Esophagus (tissue), 2 donors: Measurements from ENCODE around the gene CEMIP. TPM values are rescaled to one million over a fixed set of nuclear protein-coding genes. Genes with fewer than 3 reads are reported as not detected.

Experiments used
- H3K27ac ChIP-seq, 2 donors: one replicate each; pipeline ENCODE4 v1.5.1; 2013; ENCODE audit warnings: low read depth in 2 of 2, mild to moderate bottlenecking in 2 of 2, inconsistent platforms in 1 of 2, low read length in 1 of 2, moderate library complexity in 1 of 2
- H3K27me3 ChIP-seq, 2 donors: one replicate each; pipeline ENCODE4 v1.6.1; 2013; ENCODE audit warnings: low read length in 2 of 2, control low read depth in 1 of 2, mild to moderate bottlenecking in 1 of 2; ENCODE audit not compliant: insufficient read depth in 2 of 2, control insufficient read depth in 1 of 2
- H3K36me3 ChIP-seq, 2 donors: one replicate each; pipeline ENCODE4 v1.6.1; 2013; ENCODE audit warnings: low read length in 1 of 2; ENCODE audit not compliant: control insufficient read depth in 2 of 2, insufficient read depth in 2 of 2
- H3K4me1 ChIP-seq, 2 donors: one replicate each; pipeline ENCODE4 v1.6.1; 2013; ENCODE audit warnings: low read length in 1 of 2; ENCODE audit not compliant: control insufficient read depth in 2 of 2, insufficient read depth in 2 of 2
- H3K4me3 ChIP-seq, 2 donors: one replicate each; pipeline ENCODE4 v1.5.1; 2013; ENCODE audit warnings: low read length in 2 of 2, mild to moderate bottlenecking in 2 of 2, low read depth in 1 of 2, moderate library complexity in 1 of 2
- H3K9me3 ChIP-seq, 2 donors: one replicate each; pipeline ENCODE4 v1.6.1; 2013; ENCODE audit warnings: mild to moderate bottlenecking in 2 of 2, low read depth in 1 of 2, low read length in 1 of 2, moderate library complexity in 1 of 2; ENCODE audit not compliant: control insufficient read depth in 2 of 2, insufficient read depth in 1 of 2
- WGBS, 2 donors: extraction: QIAGEN DNeasy Blood & Tissue Kit; methylation state at CpG; one replicate each; pipeline ENCODE4 v1.1.7; 2013; 5-methylcytosine and 5-hydroxymethylcytosine counted together
- polyA plus RNA-seq, 2 donors: library from polyadenylated mRNA; stranded (reverse); fragments of 200-250 nt; gene quantifications; one replicate each; pipeline ENCODE4 v1.2.3, GENCODE V29; 2013
- donor health status: healthy with polysubstance abuse.
- donor health status: Bipolar disorder and iron deficiency.

The CEMIP gene
- polyA plus RNA-seq, 2 donors, result 2.0 to 2.2 TPM

DNA sequence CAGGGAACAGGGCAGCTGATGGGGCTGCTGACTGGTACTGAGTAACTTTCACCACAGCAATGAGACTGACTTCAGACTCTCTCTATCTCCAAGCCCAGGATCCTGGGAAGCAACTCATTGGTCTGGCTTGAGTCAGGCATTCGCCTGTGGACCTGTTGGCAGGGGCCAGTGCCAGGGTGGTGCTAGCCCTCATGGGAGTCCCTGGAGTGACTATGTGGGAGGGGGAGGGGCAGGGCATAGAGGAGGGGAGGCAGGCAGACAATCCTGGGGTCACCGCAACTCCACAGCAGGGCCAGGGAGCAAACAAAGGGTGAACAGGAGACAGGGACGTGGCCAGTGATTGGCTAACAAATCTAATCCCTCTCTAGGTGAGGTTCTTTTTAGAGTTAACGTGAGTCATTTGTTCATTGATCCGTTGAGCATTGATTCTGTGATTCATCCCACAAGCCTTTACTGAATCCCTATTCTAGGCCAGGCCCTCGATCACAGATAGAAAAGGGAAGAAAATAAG lies 71.8 kb downstream of the CEMIP start:
- Histone ChIP-seq H3K9me3 (no peaks in the 10 kb centered on the region), H3K4me3 (no peak overlapping the region), H3K27me3 (no peaks in the 10 kb centered on the region), H3K4me1 (peaks cover 0 to 15% of the 10 kb centered on the region in 2 donors), H3K27ac (peak overlapping the region; percentile 61 to 81), H3K36me3 (no peaks in the 10 kb centered on the region)
- WGBS, 2 donors, result 54 to 65% methylated on average over 6 of the region's 6 CpGs

- H3K27me3 ChIP-seq, result no peaks in the 10 kb centered on the region
- H3K9me3 ChIP-seq, result no peaks in the 10 kb centered on the region
- H3K4me1 ChIP-seq, result peaks cover 0 to 20% of the 10 kb centered on the region in 2 donors
- H3K27ac ChIP-seq, result peak overlapping the region; percentile 3 to 27
- no peaks in the 10 kb centered on the region for H3K36me3 ChIP-seq
- WGBS, 2 donors, result 42 to 50% methylated on average over 4 of the region's 4 CpGs
- H3K4me3 ChIP-seq, result no peak overlapping the region
Observed at GRCh38 chr15:80852676-80853075, 73.5 kb downstream of the CEMIP start.

- Histone ChIP-seq H3K27ac (no peak overlapping the region), H3K9me3 (no peaks in the 10 kb centered on the region), H3K4me3 (no peak overlapping the region), H3K27me3 (no peaks in the 10 kb centered on the region), H3K36me3 (no peaks in the 10 kb centered on the region), H3K4me1 (peaks cover 0 to 20% of the 10 kb centered on the region in 2 donors)
- 37 to 69% methylated on average over 6 of the region's 6 CpGs for WGBS, 2 donors
Observed at GRCh38 chr15:80854104-80854503, 74.9 kb downstream of the CEMIP start.

DNA sequence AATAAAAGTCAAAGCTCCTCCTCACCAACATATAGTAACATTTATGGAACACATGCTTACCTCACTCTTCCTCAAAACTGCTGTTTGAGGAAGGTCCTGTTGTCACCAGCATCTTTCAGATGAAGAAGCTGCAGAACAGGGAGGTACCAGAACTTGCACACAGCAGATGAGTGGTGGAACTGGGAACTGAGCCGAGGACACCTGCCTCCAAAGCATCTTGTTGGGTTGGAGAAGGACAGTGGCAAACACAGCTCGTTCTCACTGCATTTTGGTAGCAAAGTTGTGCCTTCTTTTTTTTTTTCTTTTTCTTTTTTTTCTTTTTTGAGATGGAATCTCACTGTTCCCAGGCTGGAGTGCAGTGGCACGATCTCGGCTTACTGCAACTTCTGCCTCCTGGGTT lies 76.0 kb downstream of the CEMIP start:
- no peaks in the 10 kb centered on the region for H3K27me3 ChIP-seq
- H3K4me3 ChIP-seq, result no peak overlapping the region
- H3K36me3 ChIP-seq, result no peaks in the 10 kb centered on the region
- WGBS, 2 donors, result 94% methylated on average over 4 of the region's 4 CpGs
- peaks cover 0 to 13% of the 10 kb centered on the region in 2 donors for H3K4me1 ChIP-seq
- no peaks in the 10 kb centered on the region for H3K9me3 ChIP-seq
- H3K27ac ChIP-seq, result no peak overlapping the region

DNA sequence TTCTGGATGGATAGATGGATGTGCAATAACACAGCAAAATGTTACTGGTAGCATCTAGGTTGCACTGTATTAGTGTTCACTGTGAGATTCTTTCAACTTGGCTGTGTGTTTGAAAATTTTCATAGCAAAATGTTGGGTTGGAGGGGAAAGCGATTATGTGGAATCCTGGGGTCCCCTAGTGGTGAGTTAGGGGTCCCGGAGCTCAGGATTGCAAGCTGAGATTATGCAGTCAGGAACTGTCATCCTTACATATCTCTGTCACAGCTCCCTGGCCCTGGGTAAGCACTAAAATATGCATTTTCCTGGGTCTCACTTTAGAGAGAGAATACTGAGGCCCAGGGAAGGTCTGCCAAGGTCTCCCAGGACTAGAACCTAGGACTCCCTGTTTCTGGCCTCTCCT lies 77.2 kb downstream of the CEMIP start:
- Histone ChIP-seq H3K4me3 (no peak overlapping the region), H3K27me3 (no peaks in the 10 kb centered on the region), H3K27ac (peak overlapping the region in 1 of 2 donors; percentile 30), H3K4me1 (peaks cover 0 to 16% of the 10 kb centered on the region in 2 donors), H3K36me3 (no peaks in the 10 kb centered on the region), H3K9me3 (no peaks in the 10 kb centered on the region)
- 40 to 50% methylated on average over 2 of the region's 2 CpGs for WGBS, 2 donors

DNA sequence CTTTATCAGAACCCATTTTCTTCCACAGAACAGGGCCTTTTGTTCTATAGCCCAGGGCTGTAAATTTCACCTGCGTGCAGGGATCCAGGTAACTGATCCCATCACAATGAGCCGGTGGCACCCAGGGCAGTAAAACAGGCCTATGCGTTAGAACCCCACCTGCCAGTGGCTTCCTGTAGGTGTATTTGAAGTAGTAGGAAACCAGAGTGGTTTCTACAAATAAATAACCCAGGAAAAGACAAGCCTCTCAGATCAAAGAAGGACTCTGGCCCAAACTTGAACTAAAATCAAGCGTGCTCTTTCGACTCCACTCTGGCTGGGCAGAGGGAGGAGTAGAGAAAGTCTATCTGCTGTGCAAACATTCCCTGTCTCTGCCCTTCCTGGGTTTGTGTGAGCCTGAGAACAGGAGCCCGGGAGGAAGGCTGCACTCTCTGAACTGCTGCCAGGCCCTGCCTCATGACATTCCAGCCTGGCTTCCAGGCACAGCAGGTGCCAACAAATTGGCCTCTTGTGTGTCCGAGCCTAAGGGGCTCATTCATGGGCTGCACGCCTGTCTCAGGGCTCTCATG lies 77.7 kb downstream of the CEMIP start:
- H3K4me3 ChIP-seq, result no peak overlapping the region
- no peaks in the 10 kb centered on the region for H3K9me3 ChIP-seq
- H3K27me3 ChIP-seq, result no peaks in the 10 kb centered on the region
- peaks cover 0 to 11% of the 10 kb centered on the region in 2 donors for H3K4me1 ChIP-seq
- WGBS, 2 donors, result 26 to 30% methylated on average over 8 of the region's 8 CpGs
- no peaks in the 10 kb centered on the region for H3K36me3 ChIP-seq
- H3K27ac ChIP-seq, result peak overlapping the region in 1 of 2 donors; percentile 30

DNA sequence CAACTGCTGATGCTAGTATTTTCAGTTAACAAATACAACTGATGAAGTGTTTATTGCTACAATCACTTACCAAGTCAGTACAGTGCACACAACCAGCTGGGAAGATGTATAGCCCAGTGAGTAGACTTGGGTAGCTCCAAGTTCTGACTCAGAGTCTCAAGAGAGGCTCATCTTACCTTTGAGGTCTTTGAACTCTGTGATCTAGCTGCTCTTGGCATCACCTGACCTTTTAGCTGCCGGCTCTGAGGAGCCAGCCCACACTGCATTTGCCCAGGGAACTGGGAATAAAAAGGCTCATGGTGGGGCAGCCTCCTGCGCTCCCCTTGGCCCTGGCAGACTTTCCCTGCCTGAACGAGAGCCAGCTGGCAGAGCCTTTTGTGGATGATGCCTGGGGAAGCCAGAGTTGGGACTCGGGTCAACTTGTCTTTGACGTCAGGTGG lies 82.6 kb downstream of the CEMIP start:
- Histone ChIP-seq H3K36me3 (no peaks in the 10 kb centered on the region), H3K4me1 (peaks cover 0 to 8% of the 10 kb centered on the region in 2 donors), H3K4me3 (no peak overlapping the region), H3K9me3 (no peaks in the 10 kb centered on the region), H3K27ac (no peak overlapping the region), H3K27me3 (no peaks in the 10 kb centered on the region)
- 32 to 47% methylated on average over 5 of the region's 5 CpGs for WGBS, 2 donors

GRCh38 chr15:80864666-80865065 lies 85.5 kb downstream of the CEMIP start:
- no peaks in the 10 kb centered on the region for H3K36me3 ChIP-seq
- WGBS, 2 donors, result 80 to 86% methylated on average over 4 of the region's 4 CpGs
- no peak overlapping the region for H3K27ac ChIP-seq
- no peaks in the 10 kb centered on the region for H3K9me3 ChIP-seq
- H3K4me1 ChIP-seq, result peaks cover 0 to 3% of the 10 kb centered on the region in 2 donors
- H3K27me3 ChIP-seq, result no peaks in the 10 kb centered on the region
- H3K4me3 ChIP-seq, result no peak overlapping the region

GRCh38 chr15:80866936-80867335 lies 87.8 kb downstream of the CEMIP start:
- Histone ChIP-seq H3K27ac (no peak overlapping the region), H3K4me3 (no peak overlapping the region), H3K27me3 (no peaks in the 10 kb centered on the region), H3K36me3 (no peaks in the 10 kb centered on the region), H3K4me1 (peaks cover 0 to 2% of the 10 kb centered on the region in 2 donors), H3K9me3 (no peaks in the 10 kb centered on the region)
- 69 to 87% methylated on average over 2 of the region's 2 CpGs for WGBS, 2 donors

- no peak overlapping the region for H3K27ac ChIP-seq
- no peak overlapping the region for H3K4me3 ChIP-seq
- H3K36me3 ChIP-seq, result peaks cover 0 to 2% of the 10 kb centered on the region in 2 donors
- no peaks in the 10 kb centered on the region for H3K27me3 ChIP-seq
- no peaks in the 10 kb centered on the region for H3K9me3 ChIP-seq
- peaks cover 0 to 2% of the 10 kb centered on the region in 2 donors for H3K4me1 ChIP-seq
- WGBS, 2 donors, result 90 to 93% methylated on average over 8 of the region's 8 CpGs
Observed at GRCh38 chr15:80870366-80870765, 91.2 kb downstream of the CEMIP start.
